GM10266 (cell line): Measurements from ENCODE around the gene ATP8A2.

ENCODE experiments used
- DNase-seq: peaks from one replicate; pipeline ENCODE4 v3.0.0; 2012; ENCODE audit errors: extremely low spot score
- TF ChIP-seq, protein P1 (sequence below): IDR thresholded peaks from 2 replicates; pipeline ENCODE4 v1.5.1; 2012; ENCODE audit warnings: mild to moderate bottlenecking, low read depth; ENCODE audit not compliant: control insufficient read depth, insufficient read depth; ENCODE audit errors: missing control alignments

ATP8A2 gene

GRCh38 chr13:26019251-26019650, 647.5 kb downstream of the ATP8A2 start:
- TF ChIP-seq, protein P1, sequence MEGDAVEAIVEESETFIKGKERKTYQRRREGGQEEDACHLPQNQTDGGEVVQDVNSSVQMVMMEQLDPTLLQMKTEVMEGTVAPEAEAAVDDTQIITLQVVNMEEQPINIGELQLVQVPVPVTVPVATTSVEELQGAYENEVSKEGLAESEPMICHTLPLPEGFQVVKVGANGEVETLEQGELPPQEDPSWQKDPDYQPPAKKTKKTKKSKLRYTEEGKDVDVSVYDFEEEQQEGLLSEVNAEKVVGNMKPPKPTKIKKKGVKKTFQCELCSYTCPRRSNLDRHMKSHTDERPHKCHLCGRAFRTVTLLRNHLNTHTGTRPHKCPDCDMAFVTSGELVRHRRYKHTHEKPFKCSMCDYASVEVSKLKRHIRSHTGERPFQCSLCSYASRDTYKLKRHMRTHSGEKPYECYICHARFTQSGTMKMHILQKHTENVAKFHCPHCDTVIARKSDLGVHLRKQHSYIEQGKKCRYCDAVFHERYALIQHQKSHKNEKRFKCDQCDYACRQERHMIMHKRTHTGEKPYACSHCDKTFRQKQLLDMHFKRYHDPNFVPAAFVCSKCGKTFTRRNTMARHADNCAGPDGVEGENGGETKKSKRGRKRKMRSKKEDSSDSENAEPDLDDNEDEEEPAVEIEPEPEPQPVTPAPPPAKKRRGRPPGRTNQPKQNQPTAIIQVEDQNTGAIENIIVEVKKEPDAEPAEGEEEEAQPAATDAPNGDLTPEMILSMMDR, result no peak
- DNase-seq, result no peak

DNA sequence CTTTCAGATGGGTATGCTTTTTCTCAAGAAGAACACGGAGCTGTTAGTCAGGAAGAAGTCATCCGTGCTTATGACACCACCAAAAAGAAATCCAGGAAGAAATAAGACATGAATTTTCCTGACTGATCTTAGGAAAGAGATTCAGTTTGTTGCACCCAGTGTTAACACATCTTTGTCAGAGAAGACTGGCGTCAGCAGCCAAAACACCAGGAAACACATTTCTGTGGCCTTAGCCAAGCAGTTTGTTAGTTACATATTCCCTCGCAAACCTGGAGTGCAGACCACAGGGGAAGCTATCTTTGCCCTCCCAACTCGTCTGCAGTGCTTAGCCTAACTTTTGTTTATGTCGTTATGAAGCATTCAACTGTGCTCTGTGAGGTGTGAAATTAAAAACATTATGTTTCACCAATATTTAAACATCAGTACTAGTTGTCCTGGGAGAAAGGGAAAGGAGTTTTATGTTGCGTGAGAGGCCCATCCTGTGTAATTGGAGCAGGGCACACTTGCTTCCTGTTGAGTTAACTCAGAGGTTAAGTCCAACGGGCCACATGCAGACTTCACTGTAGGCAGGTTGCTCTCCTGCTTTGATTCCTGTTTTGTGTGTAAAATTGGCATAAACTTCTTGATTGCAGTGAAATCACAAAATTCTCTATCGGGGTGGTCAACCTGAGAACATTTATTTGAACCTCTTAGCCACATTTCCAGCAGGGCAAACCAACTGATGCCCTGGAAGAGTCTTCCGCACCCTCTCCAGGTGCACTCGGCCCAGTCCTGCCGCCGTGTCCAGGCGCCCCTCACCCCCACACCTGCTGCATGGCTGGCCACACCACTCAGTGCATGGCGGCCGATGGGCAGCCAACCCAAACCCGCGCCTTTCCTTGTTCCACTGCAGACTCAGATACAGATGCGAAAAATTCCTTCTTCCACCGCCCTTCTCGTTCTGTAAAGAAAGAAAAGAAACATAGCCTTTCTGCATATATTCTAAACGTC, 648.4 kb downstream of the ATP8A2 start:
- TF ChIP-seq, protein P1, result no peak
- no peak for DNase-seq

GRCh38 chr13:26020891-26021290, 649.1 kb downstream of the ATP8A2 start:
- TF ChIP-seq, protein P1, result no peak
- DNase-seq, result no peak

DNA sequence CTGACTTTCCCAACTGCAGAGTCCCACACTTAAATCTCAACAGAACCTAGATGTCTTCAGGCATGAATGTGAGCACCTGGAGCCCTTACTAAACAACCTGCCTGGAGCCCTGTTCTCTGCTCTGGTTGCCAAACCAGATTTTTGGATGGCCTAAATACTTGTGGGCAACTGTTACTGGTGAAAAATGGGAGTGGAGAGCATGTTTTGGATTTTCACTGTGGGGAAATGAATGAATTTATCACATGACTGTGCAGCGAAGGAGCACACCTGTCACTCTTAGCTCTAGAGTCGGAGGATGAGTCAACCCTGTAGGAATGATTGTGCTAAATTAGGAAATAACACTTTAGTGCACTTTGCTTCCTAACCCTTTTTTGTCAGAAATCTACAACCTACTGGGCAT, 649.7 kb downstream of the ATP8A2 start:
- no peak for DNase-seq
- TF ChIP-seq, protein P1, result no peak

GRCh38 chr13:26021956-26022355, 650.2 kb downstream of the ATP8A2 start:
- no peak for DNase-seq
- TF ChIP-seq, protein P1, result no peak

- no peak for DNase-seq
These were observed 650.9 kb downstream of the ATP8A2 start for GRCh38 chr13:26022538-26023292.

More at GRCh38 chr13:26022538-26023292, 650.9 kb downstream of the ATP8A2 start:
- TF ChIP-seq, protein P1, result no peak
